ENCODE data around the gene LPCAT3. TPM values are rescaled to one million over a fixed set of nuclear protein-coding genes. Genes with fewer than 3 reads are reported as not detected.
A peak's percentile ranks its signal among the peaks of the same experiment; 100 is the strongest.

LPCAT3 gene
- total and polyA plus RNA-seq, 8 donors = 22.4 to 36.5 (median 32.0) TPM

DNA sequence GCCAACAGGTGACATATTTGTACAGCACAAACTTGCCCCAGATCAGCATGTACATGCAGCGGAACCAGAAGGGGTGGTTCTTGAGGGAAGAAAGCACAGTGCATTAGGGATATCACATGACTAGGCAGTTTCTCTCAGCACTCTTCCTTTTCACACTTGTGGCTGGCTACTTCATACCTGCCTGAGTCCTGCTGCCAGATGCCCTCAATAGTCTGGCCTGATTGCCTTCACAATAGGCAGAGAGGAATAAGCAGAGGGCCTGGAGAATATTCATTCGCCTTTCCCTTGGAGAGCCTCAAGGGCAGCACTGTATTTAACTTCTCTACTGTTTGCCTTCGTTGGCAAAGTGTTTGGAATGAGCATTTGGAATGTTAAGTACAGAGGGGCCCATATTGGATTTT lies 39.7 kb downstream of the LPCAT3 start:
- TF ChIP-seq, protein P1, sequence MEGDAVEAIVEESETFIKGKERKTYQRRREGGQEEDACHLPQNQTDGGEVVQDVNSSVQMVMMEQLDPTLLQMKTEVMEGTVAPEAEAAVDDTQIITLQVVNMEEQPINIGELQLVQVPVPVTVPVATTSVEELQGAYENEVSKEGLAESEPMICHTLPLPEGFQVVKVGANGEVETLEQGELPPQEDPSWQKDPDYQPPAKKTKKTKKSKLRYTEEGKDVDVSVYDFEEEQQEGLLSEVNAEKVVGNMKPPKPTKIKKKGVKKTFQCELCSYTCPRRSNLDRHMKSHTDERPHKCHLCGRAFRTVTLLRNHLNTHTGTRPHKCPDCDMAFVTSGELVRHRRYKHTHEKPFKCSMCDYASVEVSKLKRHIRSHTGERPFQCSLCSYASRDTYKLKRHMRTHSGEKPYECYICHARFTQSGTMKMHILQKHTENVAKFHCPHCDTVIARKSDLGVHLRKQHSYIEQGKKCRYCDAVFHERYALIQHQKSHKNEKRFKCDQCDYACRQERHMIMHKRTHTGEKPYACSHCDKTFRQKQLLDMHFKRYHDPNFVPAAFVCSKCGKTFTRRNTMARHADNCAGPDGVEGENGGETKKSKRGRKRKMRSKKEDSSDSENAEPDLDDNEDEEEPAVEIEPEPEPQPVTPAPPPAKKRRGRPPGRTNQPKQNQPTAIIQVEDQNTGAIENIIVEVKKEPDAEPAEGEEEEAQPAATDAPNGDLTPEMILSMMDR (IDR thresholded peaks at IDR 0.05) = no peak
- no peaks in the 10 kb centered on the region for H3K4me1 ChIP-seq
- H3K27me3 ChIP-seq = no peaks in the 10 kb centered on the region
- DNase-seq (no peak), FAIRE-seq (no peak), ATAC-seq (peak in 2 of 4 donors; percentile 31 to 46)
- 61 to 65% methylated on average over 3 of the region's 3 CpGs for WGBS, 2 donors
- no peak overlapping the region for H3K4me3 ChIP-seq
- H3K36me3 ChIP-seq = peaks cover 9 to 74% (median 30%) of the 10 kb centered on the region in 3 donors
- intact Hi-C loops (cut with DNase I) = no loop called here
- H3K27ac ChIP-seq = no peak overlapping the region
- H3K9me3 ChIP-seq = no peaks in the 10 kb centered on the region

DNA sequence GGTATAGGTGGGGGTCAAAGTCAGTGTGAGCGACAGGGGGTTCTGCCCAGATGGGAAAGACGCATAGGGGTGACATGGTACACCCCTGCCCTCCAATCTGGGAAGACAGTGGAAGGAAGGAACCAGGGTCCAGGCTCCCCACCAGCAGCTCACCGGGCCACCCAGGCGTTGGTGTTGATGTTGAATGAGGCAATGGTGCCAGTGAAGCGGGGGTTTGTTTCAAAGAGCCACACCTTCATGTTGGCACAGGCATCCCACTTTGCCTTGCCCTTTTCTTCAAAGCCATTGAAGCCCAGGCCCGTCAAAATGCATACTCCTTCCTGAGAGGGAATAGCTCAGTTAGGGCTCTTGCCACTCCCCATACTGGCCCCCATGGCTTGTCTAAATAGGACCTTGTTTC lies 40.1 kb downstream of the LPCAT3 start:
- no peaks in the 10 kb centered on the region for H3K9me3 ChIP-seq
- no peak overlapping the region for H3K4me3 ChIP-seq
- DNase-seq = peak in 1 of 6 donors; percentile 11
- 84% methylated on average over 6 of the region's 6 CpGs for WGBS, 2 donors
- ATAC-seq = no peak
- intact Hi-C loops (cut with DNase I) = no loop called here
- FAIRE-seq = no peak
- H3K27ac ChIP-seq = no peak overlapping the region
- no peaks in the 10 kb centered on the region for H3K4me1 ChIP-seq
- TF ChIP-seq, protein P1 (IDR thresholded peaks at IDR 0.05) = no peak
- H3K27me3 ChIP-seq = no peaks in the 10 kb centered on the region
- peaks cover 9 to 74% (median 30%) of the 10 kb centered on the region in 3 donors for H3K36me3 ChIP-seq

DNA sequence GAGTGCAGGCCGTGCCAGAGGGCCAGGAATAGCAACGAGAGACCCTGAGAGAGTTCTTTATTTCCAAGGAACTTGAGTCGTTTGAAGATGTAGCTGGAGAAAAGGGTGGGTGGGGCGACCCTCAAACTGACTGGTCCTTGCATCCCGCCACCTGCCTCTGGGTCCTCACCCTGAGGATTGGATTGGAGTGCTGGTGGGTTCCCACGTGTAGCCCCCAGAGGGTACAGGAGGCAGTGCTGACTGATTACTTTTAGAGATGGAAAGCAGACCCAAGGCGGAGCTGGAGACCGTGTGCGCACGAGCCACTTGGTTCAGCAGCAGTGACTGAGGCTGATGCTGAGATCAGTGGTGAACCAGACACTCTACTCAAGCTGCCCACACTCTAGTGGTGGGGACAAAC lies 40.6 kb downstream of the LPCAT3 start:
- Histone ChIP-seq H3K36me3 (peaks cover 9 to 73% (median 30%) of the 10 kb centered on the region in 3 donors), H3K27ac (no peak overlapping the region), H3K4me3 (no peak overlapping the region), H3K9me3 (no peaks in the 10 kb centered on the region), H3K4me1 (no peaks in the 10 kb centered on the region), H3K27me3 (no peaks in the 10 kb centered on the region)
- DNase-seq = peak in 1 of 6 donors; percentile 11
- TF ChIP-seq, protein P1 (IDR thresholded peaks at IDR 0.05) = no peak
- ATAC-seq = no peak
- intact Hi-C loops (cut with DNase I) = no loop called here
- 79 to 82% methylated on average over 10 of the region's 10 CpGs for WGBS, 2 donors
- no peak for FAIRE-seq

DNA sequence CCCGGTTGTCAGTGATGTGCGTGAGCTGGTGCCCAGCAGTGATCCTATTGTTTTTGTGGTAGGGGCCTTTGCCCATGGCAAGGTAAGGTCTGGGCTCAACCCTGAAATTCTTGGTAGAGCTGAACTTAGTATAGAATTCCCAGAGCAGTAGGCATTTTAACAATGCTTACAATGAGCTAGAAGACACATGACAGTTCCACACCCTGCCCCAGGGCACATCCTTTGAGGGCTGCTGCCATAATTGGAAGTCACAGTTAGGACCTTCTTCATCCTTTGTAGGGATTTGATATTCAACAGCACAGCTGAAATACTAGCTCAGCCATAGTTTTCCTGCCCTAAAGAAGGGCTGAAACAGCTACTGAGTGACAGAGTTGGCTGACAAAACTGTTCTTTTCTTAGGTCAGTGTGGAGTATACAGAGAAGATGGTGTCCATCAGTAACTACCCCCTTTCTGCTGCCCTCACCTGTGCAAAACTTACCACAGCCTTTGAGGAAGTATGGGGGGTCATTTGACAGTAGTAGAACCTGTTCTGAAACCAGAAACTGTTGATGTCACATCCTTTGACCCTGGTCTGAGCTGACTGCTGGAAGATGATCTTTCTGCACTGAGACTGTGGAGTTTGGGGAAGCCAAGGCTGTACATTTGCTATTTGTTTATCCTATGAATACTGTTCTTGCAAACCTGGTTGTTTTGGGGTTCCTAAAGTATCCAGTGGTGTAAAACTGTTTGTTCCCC lies 42.8 kb downstream of the LPCAT3 start:
- Histone ChIP-seq H3K4me3 (no peak overlapping the region), H3K4me1 (peaks cover 0 to 9% (median 0%) of the 10 kb centered on the region in 3 donors), H3K27me3 (no peaks in the 10 kb centered on the region), H3K27ac (no peak overlapping the region), H3K9me3 (no peaks in the 10 kb centered on the region), H3K36me3 (peaks cover 6 to 52% (median 17%) of the 10 kb centered on the region in 3 donors)
- 78 to 91% methylated on average over 2 of the region's 2 CpGs for WGBS, 2 donors
- ATAC-seq = no peak
- DNase-seq = peak in 1 of 6 donors; percentile 6
- FAIRE-seq = no peak
- intact Hi-C loops (cut with DNase I) = no loop called here
- TF ChIP-seq, protein P1 (IDR thresholded peaks at IDR 0.05) = no peak

DNA sequence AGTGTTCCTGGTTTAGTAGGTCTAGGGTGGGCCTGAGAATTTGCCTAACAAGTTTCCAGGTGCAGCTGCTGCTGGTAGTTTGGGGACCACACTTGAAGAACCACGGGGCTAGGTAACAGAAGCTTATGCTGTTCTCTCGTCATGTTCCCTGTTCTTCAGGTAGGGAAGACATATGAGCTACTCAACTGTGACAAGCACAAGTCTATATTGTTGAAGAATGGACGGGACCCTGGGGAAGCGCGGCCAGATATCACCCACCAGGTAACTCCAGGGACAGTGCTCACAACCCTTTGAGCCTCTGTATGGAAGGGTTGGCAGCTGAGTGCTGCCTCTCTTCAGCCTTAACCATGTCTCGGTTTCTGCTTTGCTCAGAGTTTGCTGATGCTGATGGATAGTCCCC lies 44.1 kb downstream of the LPCAT3 start:
- DNase-seq (peak in 1 of 6 donors; percentile 5), FAIRE-seq (no peak), ATAC-seq (no peak)
- intact Hi-C loops (cut with DNase I) = no loop called here
- WGBS, 2 donors = 88 to 92% methylated on average over 6 of the region's 6 CpGs
- Histone ChIP-seq H3K9me3 (no peaks in the 10 kb centered on the region), H3K27ac (no peak overlapping the region), H3K4me3 (no peak overlapping the region), H3K36me3 (peaks cover 6 to 49% (median 17%) of the 10 kb centered on the region in 3 donors), H3K4me1 (peaks cover 2 to 14% (median 4%) of the 10 kb centered on the region in 3 donors), H3K27me3 (no peaks in the 10 kb centered on the region)
- TF ChIP-seq, protein P1 (IDR thresholded peaks at IDR 0.05) = no peak
